ENCODE measurements around the gene MEN1.
"Not testable (repeated sequence)": the region's sequence is repeated elsewhere in the genome, so short reads cannot be mapped to it uniquely, and the experiment has no call there.

The MEN1 gene

DNA sequence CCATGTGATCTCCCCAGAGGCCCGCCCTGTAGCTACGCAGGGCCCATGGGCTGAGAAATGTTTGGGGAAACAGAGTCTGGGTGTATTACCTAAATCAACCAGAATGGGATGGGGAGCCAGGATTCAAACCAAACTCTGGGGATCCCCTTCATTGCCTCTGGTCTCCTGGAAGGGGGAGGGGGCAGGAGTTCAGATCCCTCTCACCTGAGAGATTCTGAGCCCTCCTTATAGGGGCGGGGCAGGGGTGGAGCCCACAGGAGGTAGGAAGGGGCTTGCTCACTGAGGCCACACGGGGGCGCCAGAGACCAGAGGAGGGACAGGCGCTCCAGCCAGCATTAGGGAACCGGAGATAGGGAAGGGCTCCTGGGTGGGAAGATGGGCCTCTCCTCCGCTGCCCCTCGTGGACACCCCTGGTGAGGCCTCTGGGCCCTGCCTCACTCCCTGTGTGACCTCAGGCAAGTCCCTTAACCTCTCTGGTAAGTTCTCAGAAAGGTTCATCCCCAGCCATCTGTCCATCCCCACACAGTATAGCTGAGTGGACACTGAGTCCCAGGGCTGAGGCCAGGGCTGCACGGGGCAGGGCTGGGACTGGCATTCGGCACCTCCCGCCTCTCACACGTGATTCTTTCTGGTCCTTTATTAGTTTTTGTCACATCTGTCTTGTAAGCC, 36.8 kb upstream of the MEN1 start:
- peak in 2 of 3 experiments; percentile 95 to 97 for DNase-seq (ENCODE audit: low read depth in 2 of 3, low spot score in 2 of 3)

GRCh38 chr11:64845776-64846129, 35.4 kb upstream of the MEN1 start:
- DNase-seq (ENCODE audit: low read depth in 2 of 3, low spot score in 2 of 3) = not testable (repeated sequence)

- DNase-seq (ENCODE audit: low read depth in 2 of 3, low spot score in 2 of 3) = no peak
Observed at GRCh38 chr11:64845129-64845775, 34.9 kb upstream of the MEN1 start.

DNA sequence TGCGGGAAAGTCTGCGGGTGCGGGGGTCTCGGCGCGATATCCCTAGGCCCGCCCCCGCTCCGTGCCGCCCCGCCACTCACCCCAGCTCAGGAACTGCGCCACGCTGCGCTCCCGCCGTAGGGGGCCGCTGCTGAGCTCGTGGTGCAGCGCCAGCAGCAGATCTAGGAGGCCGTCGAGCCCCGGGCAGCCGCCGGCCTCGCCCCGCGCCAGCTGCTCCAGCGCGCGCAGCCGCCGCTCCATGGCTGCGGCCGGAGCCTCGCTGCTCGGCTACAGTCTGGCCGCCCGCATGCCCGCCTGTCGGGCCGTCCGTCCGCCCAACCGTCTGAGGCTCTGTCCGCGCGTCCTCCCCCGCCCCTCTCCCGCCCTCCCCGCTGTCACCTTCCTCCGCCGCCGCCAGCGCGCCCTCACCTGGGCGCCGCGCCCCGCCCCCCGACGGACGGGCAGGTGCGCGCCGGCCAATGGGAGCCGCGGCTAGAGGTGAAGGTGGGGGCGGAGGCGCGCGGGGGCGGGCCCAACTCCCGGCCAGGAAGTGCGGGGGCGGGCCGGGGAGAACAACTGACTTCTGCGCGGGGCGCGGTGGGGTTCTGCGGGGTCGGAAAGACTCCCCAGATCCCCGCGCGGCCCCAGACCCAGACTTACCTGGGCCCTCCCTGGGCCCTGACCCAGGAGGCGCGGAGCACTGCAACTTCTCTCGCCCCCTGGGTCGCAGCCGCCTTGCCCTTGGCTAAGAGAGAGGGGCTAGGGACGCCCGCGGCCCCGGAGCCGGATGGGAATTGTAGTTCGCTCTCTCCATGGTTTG, 34.2 kb upstream of the MEN1 start, which contains the start of gene CDC42BPG:
TSS of gene CDC42BPG (minus strand) at position 324 of the 799 bp plus-strand sequence. CDS start at position 240, 84 bp downstream.
- DNase-seq (ENCODE audit: low read depth in 2 of 3, low spot score in 2 of 3) = peak in 1 of 3 experiments; percentile 40

- no peak for DNase-seq (ENCODE audit: low read depth in 2 of 3, low spot score in 2 of 3)
Observed at GRCh38 chr11:64843686-64844329, 33.5 kb upstream of the MEN1 start.

DNA sequence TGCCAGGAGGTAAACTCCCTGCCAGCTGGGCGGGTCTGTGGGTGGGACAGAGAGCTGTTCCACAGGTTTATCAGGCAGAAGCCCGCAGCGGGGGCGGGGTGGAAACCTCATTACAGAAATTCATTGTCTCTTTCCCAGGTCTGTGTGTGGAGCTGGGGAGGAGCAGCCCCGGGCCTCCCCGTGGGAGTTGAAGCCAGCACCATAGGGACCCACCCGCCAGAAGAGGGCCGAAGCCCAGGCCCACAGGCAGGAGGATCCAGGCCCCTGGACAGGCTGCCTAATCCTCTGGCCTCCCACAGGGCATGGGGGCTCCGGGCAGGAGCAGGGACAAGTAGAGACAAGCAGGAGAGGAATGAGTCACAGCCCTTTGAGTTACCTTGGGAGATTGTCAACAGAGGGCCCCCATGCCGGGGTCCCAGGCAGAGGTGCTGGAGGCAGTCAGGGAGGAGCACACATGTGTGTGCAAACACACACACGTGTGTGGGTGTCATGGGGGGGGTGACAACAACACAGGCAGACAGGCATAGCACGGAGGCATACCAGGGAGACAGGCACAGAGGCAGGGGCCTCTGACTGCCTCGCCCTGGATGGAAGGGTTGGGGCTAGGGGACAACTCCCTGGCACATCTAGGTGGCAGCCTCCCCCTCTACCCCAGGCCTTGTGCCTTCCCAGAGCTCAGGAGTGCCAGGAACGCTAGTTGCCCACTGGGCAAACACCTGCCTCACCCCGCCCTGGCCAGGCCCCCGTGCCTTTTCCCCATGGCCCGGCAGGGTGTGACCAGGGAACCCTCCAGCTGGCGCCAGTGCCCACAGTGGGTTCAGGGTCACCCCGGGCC, 32.7 kb upstream of the MEN1 start:
- no peak for DNase-seq (ENCODE audit: low read depth in 2 of 3, low spot score in 2 of 3)

DNA sequence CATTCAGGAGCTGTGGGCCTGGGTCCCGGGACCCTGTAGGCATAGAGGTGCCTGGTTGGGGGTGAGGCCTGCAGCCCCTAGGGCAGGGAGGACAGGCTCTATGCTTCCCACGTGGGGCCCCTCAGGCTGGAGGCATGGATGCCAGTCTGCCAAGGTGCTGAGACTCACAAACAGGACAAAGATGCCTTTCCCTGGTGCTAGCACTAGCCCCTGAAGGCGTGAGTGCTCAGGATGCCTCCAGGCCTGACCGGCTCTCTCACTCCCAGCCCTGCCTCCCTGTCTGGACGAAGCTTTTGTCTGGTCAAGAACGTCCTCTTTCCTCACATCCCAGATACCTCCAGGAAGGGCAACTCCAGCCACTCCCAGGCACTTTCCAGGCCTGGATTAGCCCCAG, 32.0 kb upstream of the MEN1 start:
- DNase-seq (ENCODE audit: low read depth in 2 of 3, low spot score in 2 of 3) = no peak

DNA sequence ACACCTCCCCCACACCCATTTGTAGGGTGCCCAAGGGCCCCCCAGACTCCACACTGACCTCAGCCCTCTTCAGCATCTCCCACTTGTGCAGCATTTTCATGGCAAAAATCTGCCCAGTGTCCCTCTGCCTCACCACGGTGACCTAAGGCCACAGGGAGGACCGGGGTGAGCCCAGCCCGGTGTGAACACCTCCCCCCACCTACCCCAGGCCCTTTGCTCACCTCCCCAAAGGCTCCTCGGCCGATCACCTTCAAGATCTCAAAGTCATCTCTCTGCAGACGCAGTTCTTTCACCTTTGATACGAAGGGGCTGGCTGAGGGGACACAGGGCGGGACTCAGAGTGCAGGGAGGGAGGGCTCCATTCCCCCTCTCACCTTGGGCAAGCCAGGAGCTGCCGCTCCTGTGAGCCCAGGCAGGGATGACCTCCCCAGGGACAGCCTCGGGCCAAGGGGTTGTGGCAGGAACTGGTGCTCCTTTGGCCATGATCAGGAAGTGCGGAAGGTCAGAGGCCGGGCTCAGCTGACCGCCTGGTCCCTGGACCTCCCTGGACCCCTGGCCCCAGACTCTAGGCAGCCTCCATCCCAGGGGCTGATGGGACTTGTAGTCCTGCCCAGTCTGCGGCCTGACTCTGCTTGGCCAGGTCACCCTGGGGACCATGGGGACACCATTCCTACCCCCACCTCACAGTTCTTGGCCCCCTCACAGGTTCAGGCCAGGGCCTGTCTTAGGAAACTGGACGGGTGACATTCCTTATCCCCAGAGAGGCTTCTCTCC, 31.4 kb upstream of the MEN1 start:
- DNase-seq (ENCODE audit: low read depth in 2 of 3, low spot score in 2 of 3) = no peak

DNA sequence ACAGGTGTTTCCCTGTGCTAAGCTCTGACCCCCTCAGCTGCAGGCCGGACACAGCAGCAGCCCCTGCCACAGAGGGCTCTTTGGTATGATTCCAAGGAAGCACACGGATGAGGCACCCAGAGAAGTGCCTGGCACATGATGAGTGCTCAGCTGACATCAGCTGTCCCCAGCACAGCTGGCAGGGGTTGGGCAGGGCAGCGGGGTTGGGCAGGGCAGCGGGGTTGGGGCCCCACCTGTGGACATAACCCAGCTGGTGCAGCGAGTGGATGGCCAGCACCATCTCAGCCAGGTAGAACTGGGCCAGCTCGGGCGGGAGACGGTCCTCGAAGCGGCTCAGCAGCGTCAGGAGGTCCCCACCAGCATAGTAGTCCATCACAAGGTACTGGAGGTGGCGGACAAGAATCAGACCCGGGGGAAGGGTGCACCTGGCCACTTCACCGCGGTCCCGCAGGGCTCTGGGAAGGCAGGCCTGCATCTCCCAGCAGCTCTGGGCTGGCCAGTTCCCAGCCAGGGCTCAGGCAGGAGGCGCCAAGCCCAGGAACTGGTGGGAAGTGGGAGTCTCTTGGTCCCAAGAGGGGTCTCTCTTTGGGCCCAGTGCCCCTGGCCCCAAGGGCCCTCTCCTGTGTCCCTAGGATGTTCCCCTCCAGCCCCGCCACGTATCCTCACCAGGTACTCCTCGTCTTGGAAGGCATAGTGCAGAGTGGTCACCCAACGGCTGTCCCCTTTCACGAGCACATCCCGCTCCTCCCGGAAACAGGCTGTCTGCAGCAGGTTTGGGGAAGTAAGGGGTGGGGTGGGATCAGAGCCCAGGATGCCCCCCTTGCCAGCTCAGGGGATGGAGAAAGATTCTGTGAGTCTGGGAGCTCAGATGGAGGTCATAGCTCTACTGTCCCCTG, 29.8 kb upstream of the MEN1 start:
- DNase-seq (ENCODE audit: low read depth in 2 of 3, low spot score in 2 of 3) = no peak

GRCh38 chr11:64839335-64839734, 29.0 kb upstream of the MEN1 start:
- no peak for DNase-seq (ENCODE audit: low read depth in 2 of 3, low spot score in 2 of 3)

DNA sequence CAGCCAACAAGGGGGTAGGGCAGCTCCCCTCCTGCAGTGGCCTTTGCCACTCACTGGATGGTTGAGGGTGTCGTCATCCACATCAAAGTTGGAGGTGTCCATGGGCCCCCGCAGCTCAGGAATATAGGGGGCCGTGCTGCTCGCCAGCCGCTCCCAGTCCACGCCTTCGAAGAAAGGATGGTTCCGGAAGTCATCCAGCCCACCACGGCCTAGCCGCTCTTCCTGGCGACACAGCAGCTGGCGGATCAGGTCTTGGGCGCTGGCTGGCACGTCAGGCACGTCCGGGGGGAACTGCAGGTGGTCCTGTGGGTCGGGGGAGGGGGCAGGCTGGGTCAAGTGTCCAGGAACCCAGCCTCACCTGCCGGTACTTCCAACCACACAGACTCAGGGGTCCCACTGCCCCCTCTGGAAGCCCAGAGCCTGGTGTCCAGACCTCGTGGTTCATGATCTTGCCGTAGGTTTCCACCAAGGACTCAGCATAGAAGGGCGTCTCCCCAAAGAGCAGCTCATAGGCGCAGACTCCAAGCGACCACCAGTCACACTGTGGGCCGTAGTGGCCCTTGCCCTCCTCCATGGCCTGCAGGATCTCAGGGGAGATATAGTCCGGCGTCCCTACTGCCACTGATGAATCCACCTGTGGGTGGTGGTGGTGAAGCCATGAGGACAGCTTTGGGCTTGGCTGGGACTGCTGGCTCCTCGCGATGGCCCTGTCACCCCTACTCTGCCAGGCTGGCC, 28.4 kb upstream of the MEN1 start:
- DNase-seq (ENCODE audit: low read depth in 2 of 3, low spot score in 2 of 3) = no peak

- DNase-seq (ENCODE audit: low read depth in 2 of 3, low spot score in 2 of 3) = no peak
Observed at GRCh38 chr11:64837887-64838351, 27.6 kb upstream of the MEN1 start.

DNA sequence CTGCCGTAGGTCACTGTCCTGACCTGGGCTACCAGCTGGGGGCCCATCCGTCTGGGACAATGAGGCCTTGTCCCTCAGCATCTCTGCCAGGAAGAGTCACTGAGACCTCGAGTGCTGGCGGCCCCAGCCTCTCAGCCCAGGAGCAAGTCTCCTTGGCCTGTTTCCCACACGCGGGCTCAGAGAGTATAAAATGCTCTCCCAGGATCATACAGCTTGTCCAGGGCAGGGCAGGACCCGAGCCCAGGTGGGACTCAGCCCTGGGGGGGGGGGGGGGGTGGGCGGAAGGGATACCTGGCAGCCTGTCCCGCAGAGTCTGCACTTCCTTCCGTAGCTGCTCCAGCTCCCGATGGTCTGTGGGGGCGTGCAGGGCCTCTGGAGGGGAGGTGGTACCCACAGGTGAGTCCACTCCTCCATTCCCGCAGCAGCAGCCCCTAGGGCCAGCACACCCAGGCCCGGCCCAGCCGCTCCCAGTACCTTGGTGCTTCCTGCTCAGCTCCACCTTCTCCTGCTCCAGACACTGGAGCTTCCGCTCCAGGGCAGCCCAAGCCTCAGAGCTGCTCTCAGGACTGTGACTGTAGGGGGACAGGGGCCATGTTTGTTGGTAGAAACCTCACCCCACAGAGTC, 26.2 kb upstream of the MEN1 start:
- no peak for DNase-seq (ENCODE audit: low read depth in 2 of 3, low spot score in 2 of 3)

- no peak for DNase-seq (ENCODE audit: low read depth in 2 of 3, low spot score in 2 of 3)
Observed at GRCh38 chr11:64835616-64836447, 25.5 kb upstream of the MEN1 start.

DNA sequence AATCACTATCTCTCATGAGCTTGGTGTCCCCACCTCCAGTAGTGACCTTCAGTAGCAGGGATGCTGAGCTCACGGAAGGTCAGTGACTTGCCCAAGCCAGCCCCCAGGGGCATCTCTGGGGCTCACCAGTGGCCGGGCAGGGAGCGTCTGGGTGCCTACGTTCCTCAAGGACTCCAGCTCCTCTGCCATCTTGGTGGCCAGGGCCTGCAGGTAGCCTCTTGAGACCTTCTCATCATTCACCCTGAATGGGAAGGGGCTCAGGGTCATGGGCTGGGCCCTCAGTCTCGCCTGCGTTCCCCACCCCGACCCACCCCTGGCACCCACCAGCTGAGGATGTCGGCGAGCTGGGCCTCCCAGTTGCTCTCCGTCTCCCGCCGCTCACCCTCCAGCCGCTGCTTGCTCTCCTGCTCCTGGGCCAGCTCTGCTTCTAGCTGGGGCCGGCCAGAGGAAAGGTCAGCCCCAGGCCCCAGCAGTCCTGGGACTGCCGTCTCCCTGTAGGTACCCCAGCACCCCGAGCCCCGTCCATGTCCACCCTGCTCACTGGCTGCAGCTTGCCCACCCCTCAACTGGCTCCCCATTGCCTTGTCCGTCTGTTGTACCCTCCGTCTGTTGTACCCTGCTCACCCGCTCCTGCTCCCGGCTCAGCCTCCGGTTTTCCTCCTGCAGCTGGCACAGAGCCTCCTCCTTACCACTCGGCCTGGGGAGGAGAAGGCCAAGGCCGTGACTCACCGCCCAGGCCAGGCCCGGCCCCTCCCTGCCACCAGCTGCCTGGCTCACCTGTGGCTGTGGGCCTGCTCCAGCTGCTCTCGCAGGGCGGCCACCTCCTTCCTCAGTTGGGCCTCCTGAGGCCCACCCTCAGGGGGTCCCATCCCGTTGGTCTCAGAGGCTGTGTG, 24.6 kb upstream of the MEN1 start:
- no peak for DNase-seq (ENCODE audit: low read depth in 2 of 3, low spot score in 2 of 3)
